HG03520 (cell line): ENCODE results near the gene MREG.
A peak's percentile ranks its signal among the peaks of the same experiment; 100 is the strongest.
"Not testable (repeated sequence)": the region's sequence is repeated elsewhere in the genome, so short reads cannot be mapped to it uniquely, and the experiment has no call there.

ENCODE experiments used
- ATAC-seq: cut with Tn5 transposase; IDR thresholded peaks from one replicate; pipeline ENCODE4 v1.9.1; 2021; ENCODE audit warnings: mild to moderate bottlenecking, moderate library complexity; ENCODE audit not compliant: unreplicated experiment

MREG gene

DNA sequence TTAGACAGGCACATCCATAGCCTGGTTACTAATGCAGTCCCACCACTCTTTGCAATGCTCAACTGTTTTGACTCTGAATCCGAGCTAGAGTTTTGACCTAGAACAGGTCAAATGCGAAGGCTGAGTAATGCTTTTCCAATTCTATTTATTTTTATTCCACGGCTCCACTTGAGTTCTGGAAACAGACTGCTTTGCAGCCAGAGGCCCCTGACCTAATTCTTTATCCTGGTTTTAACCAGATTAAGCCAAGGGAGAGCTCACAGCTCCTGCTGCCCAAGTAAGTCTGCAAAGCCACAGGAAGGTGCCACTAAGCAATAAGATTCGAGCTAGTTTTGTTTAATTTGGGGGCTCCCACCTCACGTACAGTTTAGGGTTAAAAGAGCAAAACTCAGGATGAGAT, 51.4 kb downstream of the MREG start:
- ATAC-seq = no peak

DNA sequence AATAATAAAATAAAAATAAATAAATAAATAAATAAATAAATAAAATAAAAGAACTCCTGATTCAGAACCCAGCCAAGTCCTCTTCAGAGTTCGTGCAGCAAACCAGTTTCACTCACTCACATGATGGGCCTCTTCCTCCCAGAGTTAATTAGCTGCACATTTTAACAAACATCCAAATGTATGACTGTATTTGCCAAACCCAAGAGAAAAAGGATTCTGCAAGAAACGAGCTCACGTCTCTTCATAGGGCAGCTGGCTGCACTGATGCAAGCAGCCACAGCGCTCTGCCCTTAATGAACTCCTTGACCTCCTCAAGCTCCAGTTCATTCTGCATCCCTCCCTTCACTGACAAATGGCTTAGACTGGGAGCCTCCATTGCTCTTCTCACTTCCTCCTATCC, 55.1 kb downstream of the MREG start:
- ATAC-seq = no peak

DNA sequence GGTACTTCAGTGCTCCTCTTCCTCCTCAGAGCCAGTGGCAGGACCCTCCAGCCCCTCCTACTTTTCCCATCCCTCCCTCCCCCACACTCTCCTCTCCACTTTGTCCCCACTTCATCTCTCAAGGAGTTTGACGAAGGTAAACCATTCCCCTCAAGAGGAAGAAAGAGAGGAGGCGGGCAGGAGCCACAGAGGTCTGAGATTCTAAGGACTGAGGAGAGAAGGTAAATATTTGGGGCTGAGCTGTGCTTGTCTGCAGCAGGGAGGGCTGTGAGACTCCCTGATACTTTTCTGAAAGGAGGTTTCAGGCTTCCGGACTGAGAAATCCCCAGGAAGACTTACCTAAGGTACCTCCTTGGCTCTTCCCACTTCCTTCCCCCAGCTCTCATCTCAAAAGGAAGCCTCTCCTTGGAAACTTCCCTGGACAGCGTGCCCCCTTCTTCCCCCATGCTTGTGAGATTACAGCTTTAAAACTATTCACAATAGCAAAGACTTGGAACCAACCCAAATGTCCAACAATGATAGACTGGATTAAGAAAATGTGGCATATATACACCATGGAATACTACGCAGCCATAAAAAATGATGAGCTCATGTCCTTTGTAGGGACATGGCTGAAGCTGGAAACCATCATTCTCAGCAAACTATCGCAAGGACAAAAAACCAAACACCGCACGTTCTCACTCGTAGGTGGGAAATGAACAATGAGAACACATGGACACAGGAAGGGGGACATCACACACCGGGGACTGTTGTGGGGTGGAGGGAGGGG, 55.8 kb downstream of the MREG start:
- ATAC-seq = not testable (repeated sequence)

DNA sequence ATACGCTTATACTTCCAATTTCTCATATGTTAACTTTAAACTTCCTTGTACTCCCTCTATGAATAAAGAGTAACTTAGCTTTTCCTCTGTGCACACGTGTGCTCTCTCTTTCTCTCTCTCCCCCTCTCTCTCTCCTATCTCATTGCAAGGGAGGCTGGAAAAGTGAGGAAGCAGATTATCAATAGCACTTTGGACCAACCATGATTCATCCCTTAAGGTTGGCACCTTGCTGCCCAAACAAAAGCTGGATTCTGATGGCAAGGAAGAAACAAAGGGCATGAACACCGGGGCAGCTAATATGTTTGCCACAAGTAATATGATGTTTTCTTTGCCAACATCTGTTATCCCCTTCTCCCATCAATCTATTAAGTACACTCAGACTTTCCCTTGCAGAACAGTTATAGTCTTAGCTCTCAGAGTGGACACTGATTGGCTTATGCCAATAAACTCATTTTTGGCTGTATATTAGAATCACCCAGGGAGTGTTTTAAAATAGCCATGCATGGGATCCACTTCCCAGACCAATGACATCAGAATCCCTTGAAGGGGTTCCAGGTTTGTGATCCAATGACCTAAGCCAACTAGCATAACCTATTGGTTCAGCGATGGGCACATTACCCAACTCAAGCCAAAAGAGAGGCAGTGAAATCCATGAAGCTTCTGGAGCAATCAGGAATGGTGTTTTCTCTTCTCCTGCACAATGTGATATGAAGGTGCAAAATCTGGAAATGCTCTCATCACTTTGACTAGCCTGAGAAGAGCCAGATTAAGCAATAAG, 60.3 kb downstream of the MREG start:
- ATAC-seq = no peak

DNA sequence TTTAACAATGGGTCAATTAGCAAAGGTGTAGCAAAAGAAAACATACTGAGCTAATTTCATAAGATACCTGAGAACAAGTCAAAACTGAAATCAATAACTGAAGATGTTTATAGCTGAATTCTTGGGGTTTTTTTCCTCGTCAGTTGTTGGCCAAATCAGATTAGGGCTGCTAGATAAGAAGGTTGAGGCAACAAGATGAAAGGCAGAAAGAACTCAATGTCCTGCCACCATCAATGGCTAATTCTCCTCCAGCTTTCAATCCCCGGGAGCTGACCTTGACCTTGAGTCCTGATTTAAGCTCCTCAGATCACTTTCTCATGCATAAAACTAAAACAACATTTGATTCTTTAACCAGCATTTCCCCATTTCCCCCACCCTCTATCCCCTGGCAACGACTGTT, 61.8 kb downstream of the MREG start:
- ATAC-seq = no peak

DNA sequence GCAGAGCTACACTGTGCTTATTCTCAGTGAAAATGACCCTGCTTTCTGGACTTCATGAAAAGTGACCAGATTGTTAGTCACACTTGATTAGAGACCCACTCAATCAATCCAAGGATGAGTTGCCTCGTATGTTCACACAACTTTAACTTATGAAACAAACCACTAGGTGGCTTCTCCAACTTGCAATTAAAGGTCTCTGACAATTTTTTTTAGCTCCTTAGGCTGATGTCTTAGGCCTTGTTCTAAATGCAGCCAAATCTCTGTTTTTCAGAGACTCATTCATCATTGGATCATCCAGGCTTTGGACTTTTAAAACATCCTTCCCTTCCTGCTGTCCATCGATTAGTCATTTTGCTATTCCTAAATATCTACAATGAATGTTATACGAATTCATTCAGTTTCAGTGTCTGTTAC, 63.4 kb downstream of the MREG start:
- ATAC-seq = no peak

DNA sequence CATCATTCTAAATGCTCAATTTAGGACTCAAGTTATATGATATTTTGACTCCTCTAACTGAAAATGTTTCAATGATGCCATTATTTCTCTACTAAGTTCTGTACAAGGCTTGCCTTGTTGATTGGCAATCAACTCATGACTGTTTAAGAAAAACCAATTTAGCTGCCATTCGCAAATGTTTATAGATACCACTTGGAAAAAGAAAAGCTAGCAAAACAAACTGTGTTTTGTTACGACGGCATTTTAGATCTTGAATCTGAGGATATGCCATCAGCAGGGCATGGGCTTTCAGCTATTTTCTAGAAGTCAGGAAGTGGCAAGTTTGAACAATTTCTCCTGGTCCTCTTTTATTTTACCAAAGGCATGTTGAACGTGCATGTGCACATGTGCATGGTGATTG, 65.3 kb downstream of the MREG start:
- ATAC-seq = no peak

DNA sequence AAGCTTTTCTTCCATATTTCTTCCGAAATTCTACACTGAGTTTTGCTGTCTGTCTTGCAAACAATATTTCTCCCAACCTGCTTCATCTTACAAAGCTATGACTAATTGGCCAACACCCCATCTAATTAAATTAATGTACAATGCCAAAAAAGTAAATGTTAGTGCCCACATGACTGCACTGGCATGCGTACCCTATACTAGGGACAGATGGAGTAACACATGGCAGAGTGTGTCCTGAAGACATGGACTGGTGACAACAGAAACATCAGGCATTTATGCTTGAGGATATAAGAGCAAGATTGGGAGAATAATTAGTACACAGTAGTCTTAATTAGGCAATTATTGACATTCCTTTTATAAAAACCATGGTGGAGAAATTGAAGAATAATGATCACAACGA, 66.8 kb downstream of the MREG start:
- ATAC-seq = no peak

DNA sequence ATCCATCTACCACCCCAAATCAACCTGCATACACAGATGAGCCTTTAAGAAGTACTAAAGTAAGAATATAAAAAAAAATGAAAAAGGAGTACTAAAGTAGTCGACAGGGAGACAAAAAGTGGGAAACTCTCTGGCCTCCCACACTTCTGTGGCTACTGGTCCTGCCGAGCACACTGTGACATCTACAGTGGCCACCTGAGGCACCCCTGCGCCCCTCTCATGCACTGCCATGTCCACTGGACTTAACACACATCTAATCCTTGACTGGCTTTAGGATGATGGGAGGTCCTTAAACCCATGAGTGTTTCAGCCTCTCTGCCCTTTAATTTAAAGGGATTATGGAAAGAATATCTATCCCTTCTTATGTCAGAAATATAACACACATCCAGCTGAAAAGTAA, 71.2 kb downstream of the MREG start:
- no peak for ATAC-seq

DNA sequence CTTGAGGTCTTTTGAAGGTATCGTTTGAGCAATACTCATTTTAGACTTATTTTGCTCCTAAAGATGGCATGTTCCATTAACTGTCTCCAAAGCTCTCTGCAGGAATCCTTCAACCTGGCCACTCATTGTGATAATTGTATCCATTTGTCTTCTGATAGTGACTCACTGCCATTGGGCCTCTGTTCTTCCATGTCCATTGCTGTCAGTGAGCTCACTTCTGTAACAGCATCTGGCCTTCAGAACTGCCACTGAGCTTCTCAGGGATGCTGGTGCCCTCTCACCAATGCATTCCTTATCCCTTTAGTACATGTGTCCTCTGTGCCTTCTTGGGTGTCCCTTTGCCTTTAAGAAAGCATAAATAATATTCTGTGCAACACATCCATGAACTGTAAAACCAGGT, 71.6 kb downstream of the MREG start:
- no peak for ATAC-seq

DNA sequence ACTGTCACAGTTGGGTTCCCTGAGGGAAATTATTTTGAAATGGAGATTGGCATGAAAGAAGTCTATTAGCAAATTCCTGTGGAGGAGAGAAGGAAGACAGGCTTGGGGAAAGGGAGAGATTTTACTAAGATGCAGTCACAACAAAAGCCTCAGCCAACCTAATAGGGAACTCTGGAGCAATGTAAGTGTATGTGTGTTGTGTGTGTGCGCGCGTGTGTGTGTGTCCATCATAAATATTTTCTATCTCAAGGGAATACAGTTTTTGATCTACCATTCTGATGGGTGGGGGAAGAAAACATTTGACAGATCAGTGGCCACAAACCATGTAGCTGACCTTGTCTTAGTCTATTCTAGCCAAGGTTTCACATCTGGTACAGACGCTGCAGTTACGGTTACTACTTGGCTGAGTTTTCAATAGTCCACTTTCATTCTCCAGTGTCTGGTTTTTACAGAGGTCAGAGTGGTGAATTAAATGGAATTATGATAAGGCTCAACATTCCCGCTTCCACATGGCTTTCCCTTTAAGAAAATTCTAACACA, 72.6 kb downstream of the MREG start:
- no peak for ATAC-seq

DNA sequence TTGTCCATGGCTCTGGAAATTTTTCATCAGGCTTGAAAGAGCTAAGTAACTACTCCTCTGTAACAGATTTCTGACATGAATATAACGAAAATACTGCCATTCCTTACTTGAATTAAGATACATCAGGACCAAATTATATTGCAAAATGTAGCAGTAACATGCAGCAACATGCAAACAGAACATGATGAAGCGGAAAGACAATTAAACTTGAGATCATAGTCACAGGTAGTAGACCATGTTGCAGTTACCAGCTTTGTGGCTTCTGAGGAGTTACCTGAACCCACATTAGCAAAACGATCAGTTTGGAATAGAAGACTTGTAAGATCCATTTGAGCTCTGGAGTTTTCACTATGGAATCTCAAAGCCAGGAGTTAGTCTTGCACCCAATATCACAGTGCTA, 76.2 kb downstream of the MREG start:
- no peak for ATAC-seq

DNA sequence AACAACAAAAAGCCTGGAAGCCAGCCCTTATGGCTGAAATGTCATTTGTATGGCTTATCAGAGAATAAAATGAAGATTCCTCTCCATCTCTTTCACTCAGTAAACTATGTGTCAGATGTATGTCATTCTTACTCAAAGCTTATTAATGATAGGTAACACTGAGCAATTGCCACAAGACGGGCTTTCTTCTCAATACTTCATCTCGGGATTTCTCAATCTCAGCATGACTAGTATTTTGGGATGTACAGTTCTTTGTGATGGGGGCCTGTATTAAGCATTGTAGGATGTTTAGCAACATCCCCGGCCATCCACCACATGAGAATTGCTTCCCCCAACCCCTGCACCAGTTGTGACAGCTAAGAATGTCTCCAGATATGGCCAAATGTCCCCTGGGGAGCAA, 80.2 kb downstream of the MREG start:
- ATAC-seq = no peak

DNA sequence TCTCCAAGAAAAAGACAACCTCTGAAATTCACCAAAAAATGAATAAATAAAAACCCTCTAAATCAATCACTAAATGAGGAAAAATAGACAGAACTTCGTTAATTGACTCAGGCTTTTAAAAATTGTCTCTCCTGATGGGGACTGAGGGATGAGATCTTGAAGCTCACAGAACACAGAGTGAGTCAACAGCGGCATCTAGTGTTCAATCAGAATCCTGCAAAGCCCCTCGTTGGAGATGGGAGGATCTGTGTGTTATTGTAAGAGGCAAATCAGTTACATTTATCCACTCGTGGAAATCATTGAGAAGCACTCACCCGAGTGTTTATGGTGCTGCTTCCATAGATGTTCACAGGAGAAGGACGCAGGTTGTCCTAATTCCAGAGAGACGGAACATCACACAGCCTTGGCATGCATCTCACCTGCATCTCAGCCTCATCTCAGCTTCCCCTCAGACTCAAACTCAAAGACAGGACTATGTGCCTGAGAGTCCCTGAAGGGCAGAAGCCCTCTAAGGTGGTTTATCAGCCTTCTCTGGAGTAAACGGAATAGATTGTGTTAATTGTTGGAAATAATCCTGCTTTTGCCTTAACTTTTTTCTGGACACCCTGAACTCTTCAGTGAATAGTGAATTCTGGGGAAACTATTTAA, 82.0 kb downstream of the MREG start:
- ATAC-seq = peak; percentile 88

DNA sequence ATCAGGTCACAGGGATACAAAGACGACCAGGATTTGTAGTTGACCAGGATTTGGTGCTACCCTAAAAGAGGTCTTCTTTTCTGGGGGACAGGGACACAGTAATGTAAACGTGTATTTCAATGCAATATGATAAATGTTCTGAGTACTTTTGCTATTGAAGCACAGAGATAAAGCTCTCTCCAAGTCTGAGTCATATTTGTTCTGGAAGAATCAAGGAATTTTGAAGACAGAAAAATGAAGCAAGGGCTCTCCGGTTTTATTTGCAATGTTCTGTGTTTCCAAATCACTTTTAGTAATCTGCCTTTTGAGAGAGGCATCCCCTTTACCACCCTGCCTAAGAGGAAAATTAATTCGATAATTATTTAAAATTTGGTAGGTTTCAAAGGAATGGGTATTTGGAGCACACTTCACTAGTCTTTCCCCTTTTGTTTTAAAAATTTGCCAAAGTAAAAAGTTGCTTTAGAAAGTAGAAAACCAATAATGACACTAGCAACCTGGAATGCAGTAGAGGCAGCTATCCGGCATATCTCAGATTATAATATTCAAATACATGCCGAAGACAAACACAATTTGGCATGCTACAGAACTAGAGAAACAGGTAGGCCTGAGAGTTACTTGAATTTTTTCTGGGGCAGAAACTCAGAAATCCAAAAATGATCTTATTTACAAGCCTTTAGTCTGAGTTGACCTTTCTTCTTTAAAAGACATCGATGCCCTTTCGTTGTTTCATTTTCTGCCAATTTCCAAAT, 82.7 kb downstream of the MREG start:
- ATAC-seq = no peak

DNA sequence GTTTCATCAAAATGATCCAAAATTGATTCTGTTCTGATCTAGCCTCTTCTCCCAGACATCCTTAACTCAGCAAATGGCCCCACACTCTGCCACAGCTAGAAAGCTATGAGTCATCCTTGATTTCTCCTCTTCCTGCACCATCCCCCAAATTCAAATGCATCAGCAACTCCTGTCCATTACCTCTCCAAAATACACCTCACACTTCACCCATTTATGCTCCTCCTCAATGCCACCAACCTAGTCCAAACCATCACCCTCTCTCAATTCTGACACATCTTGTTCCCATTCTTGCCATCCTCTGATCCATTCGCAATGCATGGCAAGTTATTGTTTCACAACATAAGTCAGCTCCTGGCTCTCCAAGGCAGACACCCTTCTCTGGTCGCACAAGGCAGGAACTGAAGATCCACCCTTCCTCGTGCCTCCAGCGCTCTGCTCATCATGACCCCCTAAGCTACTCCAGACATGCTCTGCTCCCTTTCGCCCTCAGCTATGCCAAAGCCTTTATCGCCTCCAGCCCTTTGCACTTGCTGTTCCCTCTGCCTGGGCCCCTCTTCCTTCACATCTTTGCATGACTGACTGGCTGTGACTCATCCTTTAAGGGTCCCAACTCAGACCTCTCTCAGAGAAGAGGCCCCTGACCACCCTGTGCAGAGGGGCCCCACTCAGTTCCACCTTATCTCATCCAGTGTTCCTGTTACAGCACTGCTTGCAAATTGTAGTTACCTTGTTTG, 83.6 kb downstream of the MREG start:
- no peak for ATAC-seq

DNA sequence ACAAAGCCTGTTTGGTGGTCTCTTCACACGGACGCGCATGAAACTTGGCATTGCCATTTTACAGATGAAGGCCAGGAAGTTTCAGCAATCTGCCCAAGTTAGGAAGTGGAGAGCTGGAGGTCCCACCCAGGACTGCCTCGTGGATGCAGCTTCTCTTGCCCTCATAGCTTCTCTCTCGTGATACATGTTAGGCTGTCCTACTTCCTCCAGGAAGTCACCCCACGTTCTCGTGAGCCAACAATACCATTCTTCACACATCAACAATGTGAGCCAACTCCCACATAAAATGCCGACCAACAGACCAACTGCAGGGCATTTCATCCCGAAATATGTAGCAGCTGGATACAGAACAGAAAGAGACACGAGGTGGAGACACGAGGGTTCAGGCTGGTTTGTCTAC, 85.3 kb downstream of the MREG start:
- no peak for ATAC-seq

DNA sequence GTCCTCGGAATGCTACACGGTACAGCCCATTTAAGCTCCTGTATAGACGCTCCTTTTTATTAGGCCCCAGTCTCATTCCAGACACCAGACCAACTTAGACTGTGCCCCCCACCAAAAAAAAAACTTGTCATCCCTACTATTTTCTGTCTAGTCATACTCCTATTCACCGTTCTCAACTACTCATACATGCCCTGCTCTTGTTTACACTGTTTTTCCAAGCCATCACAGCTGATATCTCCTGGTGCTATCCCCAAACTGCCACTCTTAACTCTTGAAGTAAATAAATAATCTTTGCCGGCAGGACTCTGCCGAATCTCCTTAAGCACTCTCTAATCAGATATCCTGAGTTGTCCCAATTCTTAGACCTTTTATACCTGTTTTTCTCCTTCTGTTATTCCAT, 86.4 kb downstream of the MREG start:
- ATAC-seq = not testable (repeated sequence)

DNA sequence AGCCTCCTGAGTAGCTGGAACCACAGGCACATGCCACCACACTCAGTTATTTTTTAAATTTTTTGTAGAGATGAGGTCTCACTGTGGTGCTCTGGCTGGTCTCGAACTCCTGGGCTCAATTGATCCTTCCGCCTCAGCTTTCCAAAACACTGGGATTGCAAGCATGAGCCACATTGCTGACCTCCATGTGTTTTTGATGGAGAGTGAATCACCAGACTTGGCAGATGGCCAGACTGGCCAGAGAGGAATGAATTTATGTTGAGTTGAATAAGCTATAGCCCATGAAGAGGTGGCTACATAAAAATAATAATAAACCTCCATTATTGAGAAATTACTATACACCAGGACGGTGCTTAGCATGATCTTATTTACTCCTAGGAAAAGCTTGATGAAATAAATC, 91.5 kb downstream of the MREG start:
- no peak for ATAC-seq
